Peyer's patch (tissue), 4 donors: ENCODE measurements around the gene CHST8. TPM values are rescaled to one million over a fixed set of nuclear protein-coding genes. Genes with fewer than 3 reads are reported as not detected.

Source experiments
- DNase-seq, 3 donors: peaks; one replicate each; pipeline ENCODE4 v3.0.0-alpha.2; 2017 to 2019
- H3K27ac ChIP-seq, 4 donors: fragments of 200-600 bp; sonication (generic); one replicate each; pipeline ENCODE4 v1.5.1; 2016 to 2019
- H3K27me3 ChIP-seq, 2 donors: fragments of 200-600 bp; sonication (generic); one replicate each; pipeline ENCODE4 v1.5.1; 2019
- H3K36me3 ChIP-seq, 3 donors: fragments of 200-600 bp; sonication (generic); one replicate each; pipeline ENCODE4 v1.5.1; 2016 to 2019
- H3K4me1 ChIP-seq, 4 donors: fragments of 200-600 bp; sonication (generic); one replicate each; pipeline ENCODE4 v1.5.1; 2016 to 2019
- H3K4me3 ChIP-seq, 4 donors: fragments of 200-600 bp; sonication (generic); 1 replicate in 3 of 4; 2 replicates in 1 of 4; pipeline ENCODE4 v1.5.1; 2016 to 2019; ENCODE audit warnings: mild to moderate bottlenecking in 1 of 4
- H3K9me3 ChIP-seq, 4 donors: fragments of 200-600 bp; sonication (generic); one replicate each; pipeline ENCODE4 v1.5.1; 2016 to 2019; ENCODE audit warnings: mild to moderate bottlenecking in 1 of 4
- CTCF ChIP-seq, 6 experiments: fragments of 450-650 bp in 4 of 6; fragments of 200-600 bp in 2 of 6; sonication (generic) in 1 of 6; IDR thresholded peaks; one replicate each; pipeline ENCODE4 v1.5.1; 2017 to 2019; ENCODE audit warnings: antibody characterized with exemption in 6 of 6, mild to moderate bottlenecking in 3 of 6, moderate library complexity in 1 of 6
- POLR2A ChIP-seq, 2 donors: fragments of 450-650 bp; IDR thresholded peaks; one replicate each; pipeline ENCODE4 v1.5.1; 2017; ENCODE audit warnings: antibody characterized with exemption in 2 of 2, mild to moderate bottlenecking in 2 of 2, moderate library complexity in 2 of 2
- total RNA-seq, 4 donors: library from RNA; depleted of rRNA; stranded (reverse); fragments of >200 nt; gene quantifications; one replicate each; pipeline ENCODE4 v1.1.0, GENCODE V29; 2016

The CHST8 gene
- total RNA-seq, 4 donors from 2014 or later, result 0.54 to 1.8 TPM; not detected in 2

- H3K4me1 ChIP-seq, result no peaks in the 10 kb centered on the region
- H3K27me3 ChIP-seq, result no peaks in the 10 kb centered on the region
- no peak overlapping the region for H3K27ac ChIP-seq
- H3K9me3 ChIP-seq, result no peaks in the 10 kb centered on the region
- no peak for TF ChIP-seq POLR2A (IDR thresholded peaks at IDR 0.05)
- no peak for TF ChIP-seq CTCF (IDR thresholded peaks at IDR 0.05)
- no peaks in the 10 kb centered on the region for H3K36me3 ChIP-seq
- H3K4me3 ChIP-seq, result no peak overlapping the region
- no peak for DNase-seq
These were observed 126.5 kb downstream of the CHST8 start for GRCh38 chr19:33748231-33748630.

- H3K36me3 ChIP-seq, result no peaks in the 10 kb centered on the region
- H3K27me3 ChIP-seq, result no peaks in the 10 kb centered on the region
- TF ChIP-seq CTCF (IDR thresholded peaks at IDR 0.05) (no peak), POLR2A (IDR thresholded peaks at IDR 0.05) (no peak)
- no peak overlapping the region for H3K4me3 ChIP-seq
- no peaks in the 10 kb centered on the region for H3K4me1 ChIP-seq
- H3K27ac ChIP-seq, result no peak overlapping the region
- H3K9me3 ChIP-seq, result no peaks in the 10 kb centered on the region
- no peak for DNase-seq
These were observed 127.3 kb downstream of the CHST8 start for GRCh38 chr19:33749016-33749415.

GRCh38 chr19:33749619-33750175, 127.9 kb downstream of the CHST8 start:
- DNase-seq, result no peak
- no peaks in the 10 kb centered on the region for H3K27me3 ChIP-seq
- no peaks in the 10 kb centered on the region for H3K9me3 ChIP-seq
- no peaks in the 10 kb centered on the region for H3K4me1 ChIP-seq
- H3K36me3 ChIP-seq, result no peaks in the 10 kb centered on the region
- no peak overlapping the region for H3K27ac ChIP-seq
- no peak for TF ChIP-seq CTCF (IDR thresholded peaks at IDR 0.05)
- no peak for TF ChIP-seq POLR2A (IDR thresholded peaks at IDR 0.05)
- no peak overlapping the region for H3K4me3 ChIP-seq

GRCh38 chr19:33750587-33751435, 129.1 kb downstream of the CHST8 start:
- Histone ChIP-seq H3K9me3 (no peaks in the 10 kb centered on the region), H3K4me1 (no peaks in the 10 kb centered on the region), H3K27ac (no peak overlapping the region), H3K4me3 (no peak overlapping the region), H3K27me3 (no peaks in the 10 kb centered on the region), H3K36me3 (no peaks in the 10 kb centered on the region)
- DNase-seq, result no peak
- TF ChIP-seq POLR2A (IDR thresholded peaks at IDR 0.05) (no peak), CTCF (IDR thresholded peaks at IDR 0.05) (no peak)

- TF ChIP-seq POLR2A (IDR thresholded peaks at IDR 0.05) (no peak), CTCF (IDR thresholded peaks at IDR 0.05) (no peak)
- Histone ChIP-seq H3K27me3 (no peaks in the 10 kb centered on the region), H3K27ac (no peak overlapping the region), H3K36me3 (no peaks in the 10 kb centered on the region), H3K4me3 (no peak overlapping the region), H3K4me1 (no peaks in the 10 kb centered on the region), H3K9me3 (no peaks in the 10 kb centered on the region)
- no peak for DNase-seq
These were observed 129.7 kb downstream of the CHST8 start for GRCh38 chr19:33751436-33751770.
